GM06990 (cell line): ENCODE results near the gene PRSS8.
"Not testable (repeated sequence)": the region's sequence is repeated elsewhere in the genome, so short reads cannot be mapped to it uniquely, and the experiment has no call there.

Source experiments
- DNase-seq: peaks from one replicate; pipeline ENCODE4 v3.0.0-alpha.2; 2011; ENCODE audit not compliant: insufficient read length; ENCODE audit errors: extremely low read depth
- H3K27me3 ChIP-seq: replicated peaks from 2 replicates; pipeline ENCODE4 v1.6.0; 2011; ENCODE audit warnings: low read length; ENCODE audit not compliant: control insufficient read depth, insufficient read depth
- H3K36me3 ChIP-seq: 2 replicates; pipeline ENCODE4 v1.5.1; 2011; ENCODE audit warnings: low read length; ENCODE audit not compliant: control insufficient read depth, insufficient read depth
- H3K4me3 ChIP-seq: replicated peaks from 2 replicates; pipeline ENCODE4 v1.5.1; 2011; ENCODE audit warnings: low read depth, mild to moderate bottlenecking, control low read depth, low read length
- CTCF ChIP-seq: IDR thresholded peaks from 2 replicates; pipeline ENCODE4 v1.5.1; 2011; ENCODE audit warnings: low read length, control low read depth, mild to moderate bottlenecking, inconsistent platforms; ENCODE audit not compliant: insufficient read depth, poor library complexity, severe bottlenecking

PRSS8 gene

GRCh38 chr16:31147574-31147973 lies 12.0 kb upstream of the PRSS8 start:
- Histone ChIP-seq H3K4me3 (no peak overlapping the region), H3K36me3 (no peaks in the 10 kb centered on the region), H3K27me3 (no peaks in the 10 kb centered on the region)
- TF ChIP-seq CTCF = no peak
- no peak for DNase-seq

- no peak for TF ChIP-seq CTCF
- Histone ChIP-seq H3K27me3 (no peaks in the 10 kb centered on the region), H3K4me3 (no peak overlapping the region), H3K36me3 (no peaks in the 10 kb centered on the region)
- DNase-seq = no peak
Measured at GRCh38 chr16:31145398-31145990, 10.0 kb upstream of the PRSS8 start.

- H3K4me3 ChIP-seq, H3K36me3 ChIP-seq, H3K27me3 ChIP-seq: not testable (repeated sequence)
Measured at GRCh38 chr16:31144418-31144817, 8.9 kb upstream of the PRSS8 start.

GRCh38 chr16:31143694-31144148 lies 8.2 kb upstream of the PRSS8 start:
- DNase-seq = no peak
- no peak for TF ChIP-seq CTCF
- Histone ChIP-seq H3K36me3 (no peaks in the 10 kb centered on the region), H3K4me3 (no peak overlapping the region), H3K27me3 (no peaks in the 10 kb centered on the region)

More at GRCh38 chr16:31144418-31144817, 8.9 kb upstream of the PRSS8 start:
- not testable (repeated sequence) for DNase-seq

GRCh38 chr16:31143011-31143693 lies 7.6 kb upstream of the PRSS8 start:
- DNase-seq = no peak
- Histone ChIP-seq H3K27me3 (no peaks in the 10 kb centered on the region), H3K4me3 (no peak overlapping the region), H3K36me3 (no peaks in the 10 kb centered on the region)
- TF ChIP-seq CTCF = no peak

GRCh38 chr16:31142109-31143010 lies 6.8 kb upstream of the PRSS8 start:
- Histone ChIP-seq H3K36me3 (no peaks in the 10 kb centered on the region), H3K27me3 (no peaks in the 10 kb centered on the region), H3K4me3 (peak overlapping the region; percentile 41)
- peak; percentile 99 for DNase-seq
- peak; percentile 94 for TF ChIP-seq CTCF
